ENCODE data around the gene DGKG. TPM values are rescaled to one million over a fixed set of nuclear protein-coding genes. Genes with fewer than 3 reads are reported as not detected.
A peak's percentile ranks its signal among the peaks of the same experiment; 100 is the strongest.

Gene DGKG
- total RNA-seq, 4 donors from 2014 or later: 1.3 to 5.7 (median 2.3) TPM

GRCh38 chr3:186342197-186342596, 19.8 kb downstream of the DGKG start:
- Histone ChIP-seq H3K36me3 (no peaks in the 10 kb centered on the region), H3K9me3 (no peaks in the 10 kb centered on the region), H3K27ac (no peak overlapping the region), H3K4me1 (no peaks in the 10 kb centered on the region), H3K27me3 (no peaks in the 10 kb centered on the region), H3K4me3 (no peak overlapping the region)
- DNase-seq (ENCODE audit: low spot score in 2 of 2): peak in 1 of 2 donors; percentile 40
- WGBS, 2 donors: 64 to 72% methylated on average over 5 of the region's 5 CpGs
- TF ChIP-seq EP300 (IDR thresholded peaks at IDR 0.05) (peak in 1 of 2 donors; percentile 71), CTCF (IDR thresholded peaks at IDR 0.05) (no peak)

GRCh38 chr3:186340204-186340603, 21.8 kb downstream of the DGKG start:
- DNase-seq (ENCODE audit: low spot score in 2 of 2): no peak
- no peaks in the 10 kb centered on the region for H3K36me3 ChIP-seq
- no peak overlapping the region for H3K27ac ChIP-seq
- no peaks in the 10 kb centered on the region for H3K9me3 ChIP-seq
- no peaks in the 10 kb centered on the region for H3K27me3 ChIP-seq
- H3K4me3 ChIP-seq: no peak overlapping the region
- no peaks in the 10 kb centered on the region for H3K4me1 ChIP-seq
- TF ChIP-seq EP300 (IDR thresholded peaks at IDR 0.05) (no peak), CTCF (IDR thresholded peaks at IDR 0.05) (no peak), POLR2A (IDR thresholded peaks at IDR 0.05) (no peak)

GRCh38 chr3:186339180-186339918, 22.7 kb downstream of the DGKG start:
- TF ChIP-seq POLR2A (IDR thresholded peaks at IDR 0.05): no peak
- TF ChIP-seq CTCF (IDR thresholded peaks at IDR 0.05): no peak
- no peak for TF ChIP-seq EP300 (IDR thresholded peaks at IDR 0.05)
- Histone ChIP-seq H3K27me3 (no peaks in the 10 kb centered on the region), H3K9me3 (no peaks in the 10 kb centered on the region), H3K4me1 (no peaks in the 10 kb centered on the region), H3K27ac (no peak overlapping the region), H3K4me3 (no peak overlapping the region), H3K36me3 (no peaks in the 10 kb centered on the region)
- WGBS, 2 donors: 65 to 70% methylated on average over 4 of the region's 4 CpGs
- DNase-seq (ENCODE audit: low spot score in 2 of 2): no peak

GRCh38 chr3:186333256-186333655, 28.8 kb downstream of the DGKG start:
- H3K4me1 ChIP-seq: no peaks in the 10 kb centered on the region
- no peak for TF ChIP-seq EP300 (IDR thresholded peaks at IDR 0.05)
- no peak for TF ChIP-seq POLR2A (IDR thresholded peaks at IDR 0.05)
- TF ChIP-seq CTCF (IDR thresholded peaks at IDR 0.05): no peak
- DNase-seq (ENCODE audit: low spot score in 2 of 2): no peak
- no peaks in the 10 kb centered on the region for H3K36me3 ChIP-seq
- H3K9me3 ChIP-seq: no peaks in the 10 kb centered on the region
- H3K4me3 ChIP-seq: no peak overlapping the region
- H3K27ac ChIP-seq: no peak overlapping the region
- H3K27me3 ChIP-seq: no peaks in the 10 kb centered on the region

- 85 to 87% methylated on average over 6 of the region's 6 CpGs for WGBS, 2 donors
- Histone ChIP-seq H3K4me3 (no peak overlapping the region), H3K36me3 (no peaks in the 10 kb centered on the region), H3K27me3 (no peaks in the 10 kb centered on the region), H3K27ac (no peak overlapping the region), H3K9me3 (no peaks in the 10 kb centered on the region), H3K4me1 (no peaks in the 10 kb centered on the region)
- no peak for DNase-seq (ENCODE audit: low spot score in 2 of 2)
- TF ChIP-seq CTCF (IDR thresholded peaks at IDR 0.05): no peak
- TF ChIP-seq EP300 (IDR thresholded peaks at IDR 0.05): no peak
- no peak for TF ChIP-seq POLR2A (IDR thresholded peaks at IDR 0.05)
These were observed 31.1 kb downstream of the DGKG start for GRCh38 chr3:186330772-186331460.

Measured in tibial nerve (tissue), 4 donors.